Left lobe of liver (tissue), 2 donors: Measurements from ENCODE around the gene UBE3B. TPM values are rescaled to one million over a fixed set of nuclear protein-coding genes. Genes with fewer than 3 reads are reported as not detected.

Source experiments
- ATAC-seq: fragments of 200-7000 bp; cut with Tn5 transposase; one replicate; pipeline ENCODE4 v1.9.1; 2020; ENCODE audit warnings: mild to moderate bottlenecking, moderate library complexity
- DNase-seq: peaks from one replicate; pipeline ENCODE4 v3.0.0-alpha.2; 2020; ENCODE audit warnings: low spot score
- total RNA-seq: library from RNA; stranded (reverse); gene quantifications from one replicate; pipeline ENCODE4 v1.2.1, GENCODE V29; 2021
- donor health status: DM: no; HTN: no; CAD: no; lungs with moderate emphysema.
- donor health status: DM: no; HTN: yes; CAD: no.

Gene UBE3B
- total RNA-seq, 1 donor from 2014 or later: 19.2 TPM

DNA sequence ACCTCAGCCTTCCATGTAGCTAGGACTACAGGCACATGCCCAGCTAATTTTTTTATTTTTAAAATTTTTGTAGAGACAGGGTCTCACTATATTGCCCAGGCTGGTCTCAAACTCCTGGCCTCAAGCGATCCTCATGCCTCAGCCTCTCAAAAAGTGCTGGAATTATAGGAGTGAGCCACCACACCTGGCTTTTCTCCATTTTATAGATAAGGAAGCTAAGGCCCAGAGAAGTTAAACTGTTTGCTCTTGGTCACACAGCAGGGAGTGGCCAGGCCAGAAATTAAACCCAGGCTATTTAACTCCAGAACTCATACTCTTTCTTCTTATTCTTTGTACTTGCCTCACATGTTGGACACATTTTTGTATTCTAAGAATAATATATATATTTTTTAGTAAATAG, 16.5 kb downstream of the UBE3B start:
- DNase-seq (no peak), ATAC-seq (no peak)

DNA sequence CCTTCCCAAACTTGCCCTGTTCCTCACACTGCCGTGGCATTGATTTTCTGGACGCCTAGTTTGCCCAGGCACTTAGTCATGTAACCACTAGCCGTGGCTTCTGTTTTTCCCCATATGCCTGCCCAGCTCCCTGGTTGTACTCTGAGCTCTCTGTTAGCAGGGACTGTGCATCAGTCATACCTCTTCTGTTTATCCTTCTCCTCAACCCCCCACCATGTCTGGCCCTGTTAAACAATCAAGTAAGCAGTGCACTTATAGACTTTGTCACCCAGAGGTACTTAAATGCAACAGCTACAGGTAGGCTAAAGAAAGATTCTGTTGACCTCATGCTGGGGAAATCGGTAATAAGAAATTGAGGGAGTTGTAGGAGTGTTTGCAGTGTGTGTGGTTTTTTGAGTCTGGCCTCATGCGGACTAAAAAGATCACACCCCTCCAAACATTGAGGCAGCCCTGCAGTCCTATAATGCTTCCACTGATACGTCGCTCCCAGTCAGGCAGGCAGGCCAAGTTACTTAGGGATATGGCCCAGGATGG, 17.0 kb downstream of the UBE3B start:
- no peak for DNase-seq
- ATAC-seq: no peak

DNA sequence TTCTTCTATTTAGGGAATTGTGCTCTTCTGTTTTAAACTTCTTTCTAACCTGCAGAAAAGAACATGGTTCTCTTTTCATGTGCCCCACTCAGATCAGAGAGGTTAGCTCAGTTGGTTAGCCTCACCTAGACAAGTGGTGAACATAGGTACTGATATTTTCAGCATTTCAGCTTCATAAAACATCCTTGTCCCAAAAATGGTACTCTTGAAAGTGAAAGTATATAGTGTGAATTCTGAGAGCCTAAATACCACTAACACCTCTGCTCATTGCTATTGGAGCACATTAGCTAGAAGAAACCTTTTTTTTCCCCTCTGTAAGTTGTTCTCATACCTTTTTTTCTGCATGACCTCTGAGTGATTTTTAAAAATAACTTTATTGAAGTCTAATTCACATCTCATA, 17.6 kb downstream of the UBE3B start:
- no peak for ATAC-seq
- no peak for DNase-seq

DNA sequence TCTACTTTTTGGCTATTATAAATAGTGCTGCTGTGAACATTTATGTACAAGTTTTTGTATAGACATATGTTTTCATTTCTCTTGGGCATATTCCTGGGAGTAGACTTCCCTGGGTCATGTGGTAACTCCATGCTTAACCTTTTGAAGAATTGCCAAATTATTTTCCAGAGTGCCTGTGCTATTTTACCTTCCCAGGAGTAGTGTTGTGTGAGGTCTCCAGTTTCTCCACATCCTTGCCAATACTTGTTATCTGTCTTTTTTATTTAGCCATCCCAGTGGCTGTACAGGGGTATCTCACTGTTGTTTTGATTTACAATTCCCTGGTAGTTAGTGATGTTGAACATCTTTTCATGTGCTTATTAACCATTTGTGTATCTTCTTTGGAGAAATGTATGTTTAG, 18.9 kb downstream of the UBE3B start:
- no peak for ATAC-seq
- no peak for DNase-seq

DNA sequence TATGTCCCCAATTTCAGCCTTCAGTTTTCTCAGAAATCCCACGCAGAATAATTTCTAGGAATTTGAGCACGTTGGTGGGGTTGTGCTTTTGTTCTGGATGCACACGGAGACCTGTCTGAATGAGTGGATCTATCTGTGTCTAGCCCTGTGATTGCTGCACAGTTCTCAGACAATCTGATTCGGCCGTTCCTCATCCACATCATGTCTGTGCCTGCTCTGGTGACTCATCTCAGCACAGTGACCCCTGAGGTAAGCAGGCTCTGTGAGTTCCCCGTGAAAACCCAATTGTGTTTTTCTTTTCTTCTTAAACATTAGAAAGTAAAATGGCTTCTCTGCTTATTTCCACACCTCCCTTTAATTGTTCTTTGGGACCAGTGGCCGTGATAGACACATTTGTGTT, 20.2 kb downstream of the UBE3B start:
- ATAC-seq (no peak), DNase-seq (no peak)

DNA sequence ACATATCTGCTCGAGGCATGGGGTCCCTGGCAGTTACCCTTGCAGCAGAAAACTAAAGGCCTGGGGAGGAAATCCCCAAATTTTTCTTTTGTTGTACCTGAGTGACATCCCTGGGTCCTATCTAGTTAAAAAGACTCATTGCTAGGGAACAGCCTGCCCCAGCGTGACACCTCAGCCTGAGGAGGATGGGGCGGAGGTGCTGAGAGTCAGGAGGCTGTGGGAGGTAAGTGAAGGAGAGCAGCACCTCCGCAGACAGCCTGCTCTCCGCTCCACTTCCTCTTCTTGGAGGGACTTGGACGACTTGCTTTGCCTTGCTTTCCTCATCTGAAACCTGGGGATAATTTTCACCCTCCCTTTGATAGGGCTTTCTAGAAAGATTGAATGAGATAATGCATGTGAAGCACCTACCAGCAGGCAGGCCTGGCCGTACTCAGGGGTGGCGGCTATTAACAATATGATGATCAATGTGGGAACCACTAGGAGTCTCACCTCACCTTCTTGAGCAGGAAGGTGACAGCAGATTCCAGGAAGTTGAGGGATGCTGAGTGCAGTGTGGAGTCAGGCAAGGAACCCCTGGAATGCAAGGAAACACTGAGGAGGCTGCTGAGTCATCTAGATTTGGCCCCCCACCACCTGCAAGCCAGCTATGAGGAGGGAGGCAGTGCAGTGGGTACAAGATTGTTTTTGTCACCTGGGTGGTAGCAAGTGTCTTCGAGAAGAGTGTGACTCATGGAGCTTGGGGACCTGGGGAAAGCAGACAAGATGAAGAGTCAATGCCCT, 23.2 kb downstream of the UBE3B start:
- DNase-seq (no peak), ATAC-seq (no peak)

DNA sequence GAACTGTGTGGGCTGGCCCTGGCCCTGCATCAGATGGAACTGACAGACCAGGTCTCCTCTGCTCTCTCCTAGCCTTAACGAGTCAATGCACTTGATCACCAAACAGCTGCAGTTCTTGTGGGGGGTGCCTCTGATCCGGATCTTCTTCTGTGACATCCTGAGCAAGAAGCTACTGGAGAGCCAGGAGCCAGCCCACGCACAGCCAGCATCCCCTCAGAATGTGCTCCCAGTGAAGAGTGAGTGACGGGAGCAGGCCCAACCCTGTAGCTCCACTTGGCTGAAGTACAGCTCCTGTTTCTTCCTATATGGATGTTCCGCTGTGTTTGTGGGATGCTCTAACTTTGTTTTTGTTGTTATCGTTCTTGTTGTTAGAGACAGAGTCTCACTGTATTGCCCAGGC, 23.9 kb downstream of the UBE3B start:
- ATAC-seq: no peak
- no peak for DNase-seq

DNA sequence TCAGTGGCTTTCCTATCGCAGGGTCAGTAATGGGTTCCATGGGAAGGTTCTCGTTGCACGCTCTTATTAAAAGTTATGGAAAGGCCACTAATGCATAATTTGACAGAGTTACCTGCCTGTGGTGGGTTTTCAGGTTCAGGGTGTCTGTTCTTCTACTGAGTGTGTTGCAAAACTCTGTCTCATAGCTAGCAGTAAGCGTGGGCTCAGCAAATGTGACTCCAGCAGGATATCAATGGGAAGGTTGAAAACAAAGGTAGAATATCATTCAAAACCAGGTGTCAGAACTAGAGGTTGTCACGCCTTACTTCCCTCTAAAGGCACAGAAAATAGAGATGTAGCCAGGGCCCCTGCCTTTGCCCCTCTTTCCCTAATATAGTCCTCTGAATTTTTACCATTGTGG, 24.9 kb downstream of the UBE3B start:
- DNase-seq: no peak

DNA sequence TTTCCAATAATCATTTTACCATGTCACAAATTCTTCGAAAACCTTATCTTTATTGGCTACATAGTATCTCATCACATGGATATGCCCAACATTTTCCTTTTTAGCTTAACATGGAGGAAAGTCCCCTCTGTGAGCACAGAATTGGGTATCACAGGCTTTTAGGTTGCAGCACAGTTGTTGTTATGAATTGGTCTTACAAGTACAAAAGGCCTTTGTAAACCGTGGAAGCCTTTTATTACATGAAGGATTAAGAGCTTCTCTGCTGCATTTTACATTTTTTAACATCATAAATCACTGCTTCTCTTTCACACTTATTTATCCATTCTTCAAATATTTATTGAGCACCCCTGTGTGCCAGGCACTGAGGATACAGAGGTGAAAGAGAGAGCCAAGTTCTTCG, 26.2 kb downstream of the UBE3B start:
- ATAC-seq: no peak
- DNase-seq: no peak

More for the DNA sequence above, 24.9 kb downstream of the UBE3B start:
- no peak for ATAC-seq

DNA sequence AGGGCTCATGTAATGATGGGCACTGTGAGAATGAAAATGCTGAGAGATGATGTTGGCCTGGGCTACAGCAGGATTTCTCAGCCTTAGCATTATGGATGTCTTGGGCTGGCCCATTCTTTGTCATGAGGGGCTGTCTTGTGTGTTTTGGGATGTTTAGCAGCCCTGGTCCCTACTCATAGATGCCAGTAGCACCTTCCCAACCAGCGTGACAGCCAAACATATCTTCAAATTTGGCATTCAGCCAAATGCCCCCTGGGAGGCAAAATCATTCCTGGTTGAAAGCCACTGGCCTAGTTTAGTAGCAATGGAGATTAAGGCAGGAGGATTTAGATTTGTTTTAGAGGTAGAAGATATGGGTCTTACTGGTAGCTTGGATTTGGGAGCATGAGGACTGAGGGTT, 26.6 kb downstream of the UBE3B start:
- no peak for ATAC-seq

DNA sequence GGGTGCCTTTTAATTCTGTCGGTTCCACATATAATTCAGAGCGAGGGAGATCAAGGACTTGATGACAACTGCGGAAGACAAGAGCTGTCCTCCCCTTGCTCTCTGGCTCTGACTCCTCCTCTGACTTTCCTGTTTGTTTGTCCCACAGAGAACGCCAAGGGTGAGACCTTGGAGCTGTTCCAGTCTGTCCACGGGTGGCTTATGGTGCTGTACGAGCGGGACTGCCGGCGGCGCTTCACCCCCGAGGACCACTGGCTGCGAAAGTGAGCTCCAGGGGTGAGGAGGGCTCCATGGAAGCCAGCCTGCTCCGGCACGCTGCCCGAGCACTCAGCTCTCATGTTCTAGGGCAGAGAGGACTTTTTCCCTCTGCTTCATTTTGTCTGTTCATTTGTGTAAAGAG, 32.8 kb downstream of the UBE3B start:
- DNase-seq (no peak), ATAC-seq (peak; percentile 49)

More for the DNA sequence above, 26.6 kb downstream of the UBE3B start:
- DNase-seq: no peak

DNA sequence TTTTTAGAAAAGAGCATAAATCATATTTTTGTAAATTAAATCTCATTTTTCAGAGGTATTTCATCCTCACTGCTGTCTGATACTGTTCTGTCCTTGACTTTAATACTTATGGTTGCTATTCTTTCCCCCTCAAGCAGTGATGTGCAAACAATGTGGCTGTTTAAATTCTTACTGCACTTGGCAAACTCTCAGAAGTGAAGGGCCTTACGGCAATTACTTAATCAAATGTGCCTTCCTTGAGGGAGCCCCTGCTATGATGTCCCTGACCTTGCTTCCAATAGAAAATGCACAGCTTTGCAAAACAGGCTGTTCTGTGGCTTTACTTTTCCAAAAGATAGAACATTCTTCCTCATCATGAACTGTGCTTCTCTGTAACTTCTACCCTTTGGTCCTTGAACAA, 35.2 kb downstream of the UBE3B start:
- no peak for ATAC-seq
- DNase-seq: no peak

DNA sequence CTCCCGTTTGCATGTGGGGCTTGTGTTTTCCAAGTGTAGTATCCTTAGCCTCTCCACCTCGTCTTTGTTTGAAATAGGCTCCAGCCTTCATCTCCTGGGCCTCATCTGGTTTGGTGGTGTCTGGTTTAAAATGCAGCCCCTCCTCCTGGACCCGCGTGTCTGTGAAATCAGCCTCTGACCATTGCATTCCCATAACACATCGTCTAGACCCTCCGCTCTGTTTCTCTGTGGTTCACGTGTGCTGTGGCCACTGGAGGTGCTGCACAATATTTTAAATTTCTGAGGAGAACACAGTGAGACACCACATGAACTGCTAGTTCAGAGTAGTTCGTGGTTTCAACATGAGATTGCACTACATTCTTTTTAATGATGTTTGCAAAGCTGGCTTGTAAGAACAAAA, 35.6 kb downstream of the UBE3B start:
- no peak for ATAC-seq
- no peak for DNase-seq

DNA sequence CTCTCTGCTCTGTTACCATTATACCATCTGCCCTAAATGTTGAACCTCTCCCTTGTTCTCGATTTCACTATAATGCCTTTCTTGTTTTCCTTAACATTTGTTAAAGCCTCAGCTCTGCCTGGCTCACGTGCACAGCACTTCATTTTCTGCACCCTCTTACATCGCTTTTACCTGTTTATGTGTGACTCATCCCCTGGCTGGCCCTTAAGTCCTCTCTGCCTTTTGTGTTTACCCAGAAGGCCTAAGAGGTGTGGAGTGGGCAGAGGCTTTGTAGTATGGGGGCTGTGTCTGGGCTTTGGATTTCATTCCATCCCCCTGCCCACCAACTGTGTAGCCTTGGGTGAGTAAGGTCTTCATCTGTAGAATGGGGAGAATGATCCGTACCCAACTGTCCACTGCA, 36.5 kb downstream of the UBE3B start:
- DNase-seq (no peak), ATAC-seq (no peak)

DNA sequence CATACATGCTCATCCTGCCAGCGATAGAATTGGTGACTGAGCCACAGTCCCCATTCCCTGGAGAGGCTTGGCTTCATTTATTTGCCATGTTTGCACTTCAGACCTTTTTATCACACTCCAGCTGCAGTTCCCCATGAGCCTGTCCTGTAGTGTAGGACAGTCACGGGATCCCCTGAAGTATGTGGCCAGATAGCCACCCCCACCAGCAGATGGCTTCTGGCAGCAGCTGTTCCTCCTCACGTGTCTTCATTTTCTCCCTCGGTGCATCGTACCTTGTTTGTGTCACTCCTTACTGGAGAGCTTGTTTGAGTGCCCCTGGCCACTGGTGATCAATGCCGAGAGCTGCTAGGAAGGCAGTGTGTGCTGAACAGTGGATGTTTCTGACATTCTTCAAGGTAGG, 40.2 kb downstream of the UBE3B start:
- ATAC-seq: no peak
- no peak for DNase-seq

DNA sequence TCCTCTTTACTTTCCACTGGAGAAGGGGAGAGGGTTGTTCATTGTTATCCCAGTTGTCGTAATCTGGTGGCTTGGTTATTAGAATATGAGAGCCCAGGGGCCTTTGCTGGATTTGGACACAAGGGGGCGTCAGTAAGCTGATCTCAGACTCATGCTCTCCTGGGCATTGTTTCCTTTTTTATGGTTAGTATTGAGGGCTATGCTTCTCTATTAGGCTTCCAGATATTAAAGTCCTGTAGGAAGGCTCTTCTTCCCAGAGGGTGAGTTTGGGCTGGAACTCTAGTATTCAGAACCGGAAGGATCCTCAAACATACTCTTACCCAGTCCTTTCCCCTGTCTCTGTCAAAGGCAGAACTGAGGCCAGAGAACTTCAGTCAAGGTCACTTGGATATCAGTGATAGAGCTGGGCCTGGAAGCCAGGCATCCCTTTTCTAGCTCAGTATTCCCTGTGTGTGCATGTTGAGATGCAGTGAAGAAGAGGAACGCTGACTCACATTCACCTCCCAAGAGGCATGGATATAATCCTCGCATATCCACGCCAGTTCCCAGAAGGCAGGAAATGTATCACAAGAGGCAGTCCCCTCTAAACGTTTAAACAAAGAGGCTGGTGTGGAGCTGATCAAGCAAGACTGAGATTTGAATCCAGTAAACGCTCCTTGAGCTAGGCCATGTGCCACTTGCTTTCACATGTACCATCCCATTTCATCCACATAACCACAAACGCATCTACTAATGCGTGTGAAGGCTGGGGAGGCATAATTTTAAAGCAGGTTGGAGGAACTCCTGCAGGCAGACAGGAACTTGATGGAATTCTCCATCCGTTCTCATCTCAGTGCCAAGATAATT, 41.6 kb downstream of the UBE3B start:
- peak; percentile 59 for DNase-seq
- peak; percentile 93 for ATAC-seq

DNA sequence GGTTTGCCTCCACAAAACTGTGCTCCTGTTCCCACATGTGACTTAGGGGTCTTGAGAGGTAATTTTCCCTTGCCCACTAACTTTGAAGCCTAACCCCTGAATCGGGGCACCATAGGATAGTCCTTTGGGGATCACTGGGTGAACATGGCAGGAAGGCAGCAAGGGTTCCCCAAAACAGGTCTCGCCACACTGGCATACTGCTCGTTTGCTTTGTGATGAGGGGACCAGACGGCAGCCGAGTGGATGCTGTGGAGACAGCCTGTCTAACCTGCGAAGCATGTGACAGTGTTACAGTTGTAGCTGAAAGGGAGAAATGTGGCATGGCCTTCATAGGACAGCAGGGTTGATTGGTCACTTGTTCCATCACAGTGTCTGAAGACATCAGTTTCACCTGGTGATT, 42.4 kb downstream of the UBE3B start:
- ATAC-seq: no peak
- no peak for DNase-seq

DNA sequence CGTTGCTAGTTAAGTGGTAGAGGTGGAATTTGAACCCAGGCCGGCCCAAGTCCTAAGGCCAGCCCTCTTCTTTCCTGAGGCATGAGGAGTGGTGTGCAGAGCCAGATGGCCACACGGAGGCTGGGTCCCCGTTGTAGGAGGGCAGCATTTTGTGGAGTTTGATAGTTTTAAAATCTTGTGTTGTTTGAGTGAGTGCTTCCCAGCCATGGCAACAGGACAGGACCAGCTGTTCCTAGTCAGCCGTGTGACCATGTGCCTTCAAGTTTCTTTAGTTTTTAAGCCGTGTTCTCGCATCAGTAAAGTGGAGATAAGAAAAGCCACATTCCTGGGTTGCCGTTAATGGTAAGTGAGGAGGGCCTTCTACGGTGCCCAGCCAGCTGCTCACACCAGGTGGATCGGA, 44.4 kb downstream of the UBE3B start:
- no peak for ATAC-seq
- DNase-seq: no peak

DNA sequence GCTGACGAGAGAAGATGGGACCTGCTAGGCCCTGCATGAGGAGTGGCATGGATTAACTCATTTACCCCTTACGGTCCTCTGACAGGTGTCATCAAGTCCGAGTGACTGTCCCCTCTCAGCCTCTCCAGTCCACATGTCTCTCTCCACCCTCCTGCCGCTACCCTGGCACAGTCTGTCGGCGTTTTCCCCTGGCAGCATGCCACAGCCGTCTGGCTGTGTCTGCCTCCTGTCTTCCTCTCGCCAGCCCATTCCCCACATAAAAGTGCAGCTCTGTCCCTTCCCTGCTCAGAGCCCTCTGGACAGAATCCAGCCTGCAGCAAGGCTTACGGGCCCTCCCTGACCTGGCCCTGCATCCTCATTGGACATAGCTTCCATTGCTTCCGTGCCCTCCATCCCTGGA, 45.6 kb downstream of the UBE3B start:
- no peak for ATAC-seq

DNA sequence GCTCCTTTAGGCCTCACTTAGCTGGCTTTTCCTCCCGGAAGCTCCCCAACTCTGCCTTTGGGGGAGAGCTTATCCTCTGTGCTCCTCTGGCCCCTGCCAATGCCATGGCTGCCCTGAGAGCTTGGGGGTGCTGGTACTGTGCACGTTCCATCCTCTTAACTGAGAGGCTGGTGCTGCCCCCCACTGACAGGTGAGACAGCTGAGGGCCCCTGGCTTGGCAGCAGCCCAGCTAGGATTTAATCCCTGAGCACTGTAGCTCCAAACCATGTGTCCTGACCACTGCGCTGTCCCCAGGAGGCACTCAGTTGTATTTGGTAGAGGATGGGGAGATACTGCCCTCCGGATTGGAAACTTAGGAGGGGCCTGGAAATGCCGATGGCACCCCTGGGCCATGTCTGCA, 46.1 kb downstream of the UBE3B start:
- DNase-seq (no peak), ATAC-seq (no peak)

More for the DNA sequence above, 45.6 kb downstream of the UBE3B start:
- no peak for DNase-seq

DNA sequence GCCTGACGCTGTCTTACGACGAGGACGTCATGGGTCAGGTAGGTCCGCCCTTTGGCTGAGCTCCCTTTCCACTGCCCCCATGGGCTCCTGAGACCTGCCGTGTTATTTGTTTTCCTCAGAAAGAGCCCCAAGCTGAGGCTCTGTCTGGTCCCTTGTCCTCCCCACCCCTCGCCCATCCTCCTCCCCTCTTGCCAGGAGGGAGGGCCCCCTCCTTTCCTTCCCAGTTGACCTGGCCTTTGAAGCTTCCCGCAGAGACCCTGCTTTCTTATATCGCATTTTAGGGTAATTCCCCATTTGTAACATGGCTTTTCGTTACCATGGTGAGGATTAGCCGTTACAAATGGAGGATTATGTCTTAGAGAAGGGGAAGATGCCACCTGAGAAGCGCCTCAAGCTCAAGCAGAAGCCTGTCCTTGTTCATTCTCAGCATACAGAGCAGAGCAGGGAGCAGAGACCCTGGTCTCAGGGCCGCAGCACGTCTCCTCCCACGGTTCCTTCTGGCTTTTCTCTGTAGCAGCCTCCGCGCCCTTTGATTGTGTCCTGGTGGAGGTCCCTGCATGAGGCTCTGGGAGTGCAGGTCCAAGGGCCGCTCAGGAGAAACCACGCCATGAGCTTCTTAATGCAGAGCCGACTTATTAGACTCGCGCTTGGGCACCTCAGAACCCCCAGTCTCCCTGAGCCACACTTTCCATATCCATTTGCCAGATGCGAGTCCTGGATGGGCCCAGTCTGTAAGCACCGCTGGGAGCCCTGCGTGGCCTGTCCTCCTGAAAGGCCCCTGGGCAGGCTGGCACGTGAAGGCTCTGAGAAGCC, 47.2 kb downstream of the UBE3B start:
- ATAC-seq (no peak), DNase-seq (no peak)
